Measurements from ENCODE around the gene FECH. TPM values are rescaled to one million over a fixed set of nuclear protein-coding genes. Genes with fewer than 3 reads are reported as not detected.

The FECH gene
- polyA plus RNA-seq, 3 donors = 9.7 to 23.3 (median 9.9) TPM

DNA sequence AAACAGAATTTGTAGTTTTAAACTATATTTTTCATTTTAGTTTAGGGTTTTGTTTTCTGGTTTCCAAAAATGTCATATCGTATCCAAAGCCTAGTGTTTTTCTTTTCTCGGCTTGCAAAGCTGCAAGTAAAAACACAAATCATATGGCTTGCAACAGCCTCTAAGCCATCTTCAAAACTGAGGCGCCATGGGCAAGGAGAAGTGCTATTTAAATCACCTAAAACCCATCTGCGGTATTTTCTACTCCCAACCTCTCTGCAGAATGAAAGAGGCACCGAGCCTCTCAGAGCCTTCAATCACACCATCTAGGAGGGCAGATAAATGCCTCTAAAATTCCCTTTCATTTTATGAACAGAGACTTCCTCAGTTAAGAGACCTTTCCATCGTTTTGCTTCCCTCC is 25.2 kb downstream of the FECH start:
- Mint-ChIP-seq H3K36me3 (peaks cover 37 to 44% of the 10 kb centered on the region in 2 donors), H3K4me3 (no peak overlapping the region), H3K9me3 (no peaks in the 10 kb centered on the region), H3K27ac (no peak overlapping the region), H3K27me3 (ENCODE audit: low read depth in 3 of 3) (no peaks in the 10 kb centered on the region), H3K4me1 (no peaks in the 10 kb centered on the region)
- H3K9me3 ChIP-seq (replicated peaks in 1 of 2; ENCODE audit: control insufficient read depth in 1 of 2, insufficient read depth in 1 of 2, low read length in 2 of 2) = no peaks in the 10 kb centered on the region
- DNase-seq = no peak
- no peaks in the 10 kb centered on the region for H3K27me3 ChIP-seq (ENCODE audit: control insufficient read depth in 2 of 2, insufficient read depth in 2 of 2, low read length in 2 of 2)
- no peak overlapping the region for H3K27ac ChIP-seq (ENCODE audit: low read depth in 1 of 2, low read length in 2 of 2)
- peaks cover 7 to 28% of the 10 kb centered on the region in 2 donors for H3K36me3 ChIP-seq (replicated peaks in 1 of 2; ENCODE audit: control insufficient read depth in 1 of 2, insufficient read depth in 2 of 2, low read length in 2 of 2)
- H4K20me1 ChIP-seq (ENCODE audit: insufficient read depth, low read length) = no peaks in the 10 kb centered on the region
- H3K4me2 ChIP-seq (replicated peaks; ENCODE audit: extremely low read depth, low read length, poor library complexity, severe bottlenecking) = no peak overlapping the region
- H3K79me2 ChIP-seq (ENCODE audit: insufficient read depth, low read length) = no peaks in the 10 kb centered on the region
- H3K4me1 ChIP-seq (ENCODE audit: control insufficient read depth in 1 of 2, insufficient read depth in 2 of 2, low read length in 2 of 2) = no peaks in the 10 kb centered on the region
- TF ChIP-seq, protein P1, sequence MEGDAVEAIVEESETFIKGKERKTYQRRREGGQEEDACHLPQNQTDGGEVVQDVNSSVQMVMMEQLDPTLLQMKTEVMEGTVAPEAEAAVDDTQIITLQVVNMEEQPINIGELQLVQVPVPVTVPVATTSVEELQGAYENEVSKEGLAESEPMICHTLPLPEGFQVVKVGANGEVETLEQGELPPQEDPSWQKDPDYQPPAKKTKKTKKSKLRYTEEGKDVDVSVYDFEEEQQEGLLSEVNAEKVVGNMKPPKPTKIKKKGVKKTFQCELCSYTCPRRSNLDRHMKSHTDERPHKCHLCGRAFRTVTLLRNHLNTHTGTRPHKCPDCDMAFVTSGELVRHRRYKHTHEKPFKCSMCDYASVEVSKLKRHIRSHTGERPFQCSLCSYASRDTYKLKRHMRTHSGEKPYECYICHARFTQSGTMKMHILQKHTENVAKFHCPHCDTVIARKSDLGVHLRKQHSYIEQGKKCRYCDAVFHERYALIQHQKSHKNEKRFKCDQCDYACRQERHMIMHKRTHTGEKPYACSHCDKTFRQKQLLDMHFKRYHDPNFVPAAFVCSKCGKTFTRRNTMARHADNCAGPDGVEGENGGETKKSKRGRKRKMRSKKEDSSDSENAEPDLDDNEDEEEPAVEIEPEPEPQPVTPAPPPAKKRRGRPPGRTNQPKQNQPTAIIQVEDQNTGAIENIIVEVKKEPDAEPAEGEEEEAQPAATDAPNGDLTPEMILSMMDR (IDR thresholded peaks at IDR 0.05) = no peak
- intact Hi-C loops (cut with micrococcal nuclease) = loop anchor here (5.0 to 10.0 kb wide), 2 partner anchors 814 to 816 kb away; no protein-coding TSS in a partner anchor
- 97% methylated on average over 6 of the region's 6 CpGs for WGBS (ENCODE audit: insufficient coverage)
- no peak overlapping the region for H3K4me3 ChIP-seq (replicated peaks in 1 of 3; ENCODE audit: low read depth in 2 of 3, low read length in 3 of 3)
- H2AFZ ChIP-seq (ENCODE audit: insufficient read depth, low read depth, low read length, poor library complexity, severe bottlenecking) = no peak overlapping the region
- no peak overlapping the region for H3K9ac ChIP-seq (ENCODE audit: insufficient read depth, low read length, poor library complexity, severe bottlenecking)

DNA sequence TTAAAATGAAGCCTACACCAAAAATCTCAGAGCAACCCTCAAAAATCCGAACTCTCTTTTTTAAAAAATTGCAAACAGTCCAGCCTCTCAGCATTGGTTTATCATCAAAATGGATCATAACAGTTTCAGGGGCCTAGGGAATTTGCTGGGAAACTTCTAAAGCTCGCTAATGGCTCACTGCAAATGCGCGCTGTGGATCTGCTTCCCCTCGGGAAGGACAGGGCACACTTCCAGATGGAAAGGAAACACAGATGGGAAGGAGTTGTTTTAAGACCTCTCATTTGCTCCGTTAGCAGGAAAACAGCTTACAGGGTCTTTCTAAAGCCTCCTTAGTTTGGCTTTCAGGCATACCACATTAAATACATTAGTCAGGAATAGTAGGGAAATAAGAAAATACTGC is 27.2 kb downstream of the FECH start:
- TF ChIP-seq, protein P1 (IDR thresholded peaks at IDR 0.05) = peak; percentile 8
- intact Hi-C loops (cut with micrococcal nuclease) = no loop called here
- no peaks in the 10 kb centered on the region for H3K27me3 ChIP-seq (ENCODE audit: control insufficient read depth in 2 of 2, insufficient read depth in 2 of 2, low read length in 2 of 2)

More for the DNA sequence above, 27.2 kb downstream of the FECH start:
- no peaks in the 10 kb centered on the region for H4K20me1 ChIP-seq (ENCODE audit: insufficient read depth, low read length)
- Mint-ChIP-seq H3K4me3 (no peak overlapping the region), H3K27ac (no peak overlapping the region), H3K9me3 (no peaks in the 10 kb centered on the region), H3K36me3 (peaks cover 35 to 36% of the 10 kb centered on the region in 2 donors), H3K27me3 (ENCODE audit: low read depth in 3 of 3) (no peaks in the 10 kb centered on the region), H3K4me1 (peaks cover 10% of the 10 kb centered on the region)
- no peak for DNase-seq
- no peaks in the 10 kb centered on the region for H3K79me2 ChIP-seq (ENCODE audit: insufficient read depth, low read length)
- no peak overlapping the region for H3K9ac ChIP-seq (ENCODE audit: insufficient read depth, low read length, poor library complexity, severe bottlenecking)
- H3K9me3 ChIP-seq (replicated peaks in 1 of 2; ENCODE audit: control insufficient read depth in 1 of 2, insufficient read depth in 1 of 2, low read length in 2 of 2) = no peaks in the 10 kb centered on the region
- no peak overlapping the region for H2AFZ ChIP-seq (ENCODE audit: insufficient read depth, low read depth, low read length, poor library complexity, severe bottlenecking)
- 100% methylated on average over 4 of the region's 6 CpGs for WGBS (ENCODE audit: insufficient coverage)
- H3K27ac ChIP-seq (ENCODE audit: low read depth in 1 of 2, low read length in 2 of 2) = no peak overlapping the region
- H3K4me2 ChIP-seq (replicated peaks; ENCODE audit: extremely low read depth, low read length, poor library complexity, severe bottlenecking) = no peak overlapping the region
- H3K36me3 ChIP-seq (replicated peaks in 1 of 2; ENCODE audit: control insufficient read depth in 1 of 2, insufficient read depth in 2 of 2, low read length in 2 of 2) = peaks cover 4 to 12% of the 10 kb centered on the region in 2 donors
- H3K4me3 ChIP-seq (replicated peaks in 1 of 3; ENCODE audit: low read depth in 2 of 3, low read length in 3 of 3) = no peak overlapping the region
- peaks cover 6 to 8% of the 10 kb centered on the region in 2 donors for H3K4me1 ChIP-seq (ENCODE audit: control insufficient read depth in 1 of 2, insufficient read depth in 2 of 2, low read length in 2 of 2)
